GM18499 (cell line): ENCODE results near the gene RHBDD3.

ENCODE experiments used
- ATAC-seq: cut with Tn5 transposase; IDR thresholded peaks from one replicate; pipeline ENCODE4 v1.9.1; 2021; ENCODE audit warnings: moderate number of reproducible peaks; ENCODE audit not compliant: insufficient read depth, unreplicated experiment

The RHBDD3 gene

DNA sequence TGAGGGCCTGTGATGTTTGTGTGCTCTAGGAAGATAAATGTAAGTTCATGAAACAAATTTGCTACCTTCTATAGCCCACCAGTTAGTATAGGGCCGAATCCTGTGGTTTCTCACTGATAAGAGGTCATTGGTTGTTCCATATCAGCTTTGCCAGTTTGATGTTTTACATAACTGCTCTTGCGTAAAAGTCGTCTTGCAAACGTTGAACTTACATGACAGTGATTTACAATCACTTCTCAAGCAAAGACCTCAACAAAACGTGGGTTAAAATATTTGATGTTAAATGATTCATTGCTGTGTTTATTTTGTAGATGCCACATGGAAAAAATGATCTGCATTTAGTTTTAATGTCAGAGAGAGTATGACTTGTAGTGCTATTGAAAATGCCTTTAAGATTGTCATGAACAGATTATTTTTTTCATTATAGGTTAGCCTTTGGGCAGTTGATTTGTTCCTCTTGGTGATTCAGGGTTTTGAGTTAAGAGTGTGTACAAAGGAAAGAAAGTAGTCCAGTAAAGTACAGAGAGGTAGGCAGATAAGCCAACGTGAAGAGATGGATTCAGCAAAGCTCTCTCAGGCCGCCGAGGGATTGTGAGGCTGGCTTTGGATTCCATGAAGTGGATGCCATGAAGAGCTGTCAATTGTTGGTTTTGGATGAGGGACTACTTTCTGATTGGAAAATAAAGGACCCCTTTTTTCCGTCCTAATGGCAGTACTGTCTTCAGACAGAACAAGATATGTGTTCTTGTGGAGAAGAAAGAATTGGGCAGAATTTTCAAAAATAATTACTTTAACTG, 2.9 kb upstream of the RHBDD3 start:
- no peak for ATAC-seq

DNA sequence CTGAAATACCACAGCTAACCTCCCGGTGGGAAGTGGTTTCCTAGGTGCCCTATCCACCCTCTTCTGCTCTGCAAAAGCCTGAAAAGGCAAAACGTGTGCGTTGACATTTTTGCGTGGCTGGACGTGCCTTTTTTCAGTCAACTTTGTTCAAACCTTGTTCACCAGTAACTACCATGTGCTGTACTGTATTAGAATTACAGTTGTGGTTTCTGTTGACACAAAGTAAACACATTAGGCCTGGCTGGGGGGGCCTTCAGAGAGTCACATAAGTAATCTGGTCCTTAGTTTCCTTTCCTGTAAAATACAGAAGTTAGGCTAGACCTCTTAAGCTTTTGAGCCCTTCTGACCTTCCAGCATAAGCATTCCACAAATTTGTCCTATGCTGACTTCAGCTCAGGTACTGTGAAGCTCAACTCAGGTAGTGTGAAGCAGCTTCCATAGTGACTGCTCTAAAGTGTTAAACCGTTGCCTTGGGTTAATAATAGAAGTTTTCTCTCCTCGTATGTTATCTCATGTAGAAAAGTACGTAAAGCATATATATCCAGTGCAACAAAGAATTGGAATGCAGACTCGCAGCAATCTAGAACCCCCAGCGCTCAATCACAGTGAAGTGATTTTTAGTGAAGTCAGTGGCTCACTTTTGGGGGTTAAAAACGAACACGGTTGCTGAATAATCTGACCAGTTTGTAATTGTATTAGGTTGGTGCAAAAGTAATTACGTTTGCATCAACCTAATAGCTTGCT, 2.1 kb upstream of the RHBDD3 start:
- ATAC-seq: no peak

DNA sequence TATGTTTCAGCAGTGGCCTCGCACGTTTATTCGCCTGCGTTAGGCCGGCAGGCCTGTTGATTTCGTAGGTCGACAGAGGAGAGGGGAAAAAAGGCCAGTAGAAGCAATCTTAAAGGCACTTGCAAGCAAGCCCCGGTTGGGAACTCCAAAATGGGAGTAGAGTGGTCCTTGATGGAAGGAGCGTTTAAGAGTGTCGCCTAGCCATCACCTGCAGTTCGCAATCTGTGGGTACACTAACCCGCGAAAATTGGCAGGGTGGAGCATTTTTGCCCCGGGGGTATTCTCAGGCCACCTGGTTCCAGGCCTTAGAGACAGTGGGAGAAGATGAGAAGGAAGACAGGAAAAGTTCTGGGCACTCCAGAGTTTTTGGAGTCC, 1.4 kb upstream of the RHBDD3 start:
- no peak for ATAC-seq

DNA sequence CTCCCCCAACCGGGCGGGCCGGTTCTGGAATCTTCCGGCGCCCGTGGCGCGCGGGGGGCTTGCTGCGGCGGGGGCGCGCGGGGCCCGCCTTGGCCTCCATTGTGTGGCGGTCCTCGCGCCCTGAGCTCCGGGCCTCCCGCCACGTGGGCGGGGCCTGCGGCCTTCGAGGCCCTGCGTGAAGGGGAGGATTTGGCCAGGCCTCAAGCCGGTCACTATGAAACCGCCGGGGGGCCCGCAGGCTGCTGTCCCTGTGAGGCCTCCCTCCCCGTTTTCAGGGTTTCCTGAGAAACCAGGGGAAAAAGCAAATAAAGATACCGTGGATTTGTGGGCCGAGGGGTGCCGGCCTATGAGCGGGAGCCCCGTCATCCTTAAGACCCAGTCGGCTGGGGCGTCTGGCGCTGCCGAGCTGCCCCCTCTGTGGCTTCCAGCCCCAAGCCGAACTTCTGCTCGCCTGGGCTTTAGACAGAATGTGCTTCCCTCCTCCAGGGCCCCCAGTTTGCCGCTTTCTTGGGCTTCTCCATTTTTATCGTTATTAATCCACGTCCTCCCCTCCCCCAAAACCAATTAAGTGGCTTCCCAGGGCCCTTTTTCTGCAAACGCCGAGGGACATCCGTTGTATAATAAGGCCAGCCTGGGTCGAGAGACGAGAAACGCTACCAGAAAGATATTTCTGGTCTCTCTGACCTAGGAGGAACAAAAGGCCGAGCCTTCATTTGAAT, 889 bp upstream of the RHBDD3 start:
- no peak for ATAC-seq

DNA sequence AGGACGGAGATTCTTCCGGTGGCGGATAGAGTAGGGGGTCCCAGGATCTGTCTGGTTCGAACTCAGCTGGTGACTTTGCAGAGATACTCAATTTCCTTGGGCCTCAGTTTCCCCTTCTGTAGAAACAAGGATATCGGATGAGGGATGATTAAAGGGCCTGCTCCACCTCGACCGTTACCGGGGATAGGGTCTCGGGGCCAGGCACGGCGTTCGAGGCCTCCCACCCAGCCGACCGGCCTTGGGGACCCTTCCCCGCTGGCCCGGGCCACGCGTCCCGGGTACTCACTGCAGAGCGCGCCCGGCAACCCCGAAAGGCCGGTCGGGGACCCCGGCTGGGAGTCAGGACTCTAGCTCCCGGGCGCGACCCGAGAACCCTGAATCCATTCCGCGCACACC, 321 bp downstream of the RHBDD3 start:
- ATAC-seq: no peak

DNA sequence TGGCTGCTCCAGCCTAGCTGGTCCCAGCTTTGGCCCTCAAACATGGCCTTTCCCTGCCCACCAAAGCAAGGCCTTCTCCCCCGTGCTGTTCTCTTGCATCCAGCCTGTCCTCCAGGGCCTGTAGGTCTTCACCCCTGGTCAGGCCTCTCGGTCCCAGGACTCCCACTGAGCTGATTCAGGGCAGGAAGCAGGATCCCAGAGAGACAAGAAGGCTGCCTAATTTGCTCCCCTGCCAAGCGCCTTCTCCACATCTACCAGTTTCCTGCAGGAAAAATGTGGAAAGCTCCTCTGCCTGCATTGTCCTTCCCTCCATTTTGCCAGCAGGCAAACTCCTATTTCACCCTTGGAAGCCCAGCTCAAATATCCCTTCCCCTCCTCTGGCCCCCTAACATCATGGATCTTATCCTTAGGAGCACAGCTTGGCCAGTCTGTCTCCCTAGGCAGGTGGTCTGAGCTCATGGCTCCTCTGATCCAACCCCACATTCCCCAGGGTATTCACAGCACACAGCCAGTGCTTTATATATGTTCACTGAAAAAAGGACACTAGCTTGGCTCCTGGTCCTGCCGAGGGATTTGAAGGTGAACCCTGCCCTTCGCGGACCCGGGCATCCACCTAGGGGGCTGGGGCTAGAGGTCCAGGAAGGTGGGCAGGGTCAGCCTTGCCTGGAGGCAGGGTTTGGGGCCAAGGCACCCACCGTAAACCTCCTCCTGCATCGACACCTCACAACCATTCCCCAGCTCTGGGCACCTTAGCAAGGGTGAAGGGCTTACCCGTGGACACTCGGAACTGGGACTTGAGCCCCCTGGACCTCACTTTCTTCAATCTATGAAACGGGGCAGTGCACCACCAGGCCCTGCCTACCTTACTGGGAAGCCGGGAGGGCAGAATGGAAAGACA, 968 bp downstream of the RHBDD3 start:
- ATAC-seq: no peak

DNA sequence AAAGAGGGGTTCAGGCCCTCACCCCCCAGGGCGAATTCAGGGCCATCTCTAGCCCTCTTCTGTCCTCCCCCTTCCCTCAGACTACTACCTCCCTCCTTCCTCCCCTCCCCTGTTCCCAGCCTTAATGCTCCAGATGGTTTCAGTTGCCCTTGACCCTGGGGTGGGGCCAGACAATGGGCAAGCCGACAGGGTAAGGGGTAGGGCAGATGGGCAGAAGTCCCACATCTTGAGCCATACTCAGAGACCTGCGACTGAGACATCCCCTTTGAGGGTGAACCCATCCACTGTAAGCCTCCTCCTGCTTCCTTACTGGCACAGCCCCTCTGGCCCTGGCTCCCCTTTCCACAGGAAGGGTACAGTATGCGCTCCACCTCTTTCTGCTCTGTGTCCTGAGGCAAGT, 1.9 kb downstream of the RHBDD3 start:
- no peak for ATAC-seq

DNA sequence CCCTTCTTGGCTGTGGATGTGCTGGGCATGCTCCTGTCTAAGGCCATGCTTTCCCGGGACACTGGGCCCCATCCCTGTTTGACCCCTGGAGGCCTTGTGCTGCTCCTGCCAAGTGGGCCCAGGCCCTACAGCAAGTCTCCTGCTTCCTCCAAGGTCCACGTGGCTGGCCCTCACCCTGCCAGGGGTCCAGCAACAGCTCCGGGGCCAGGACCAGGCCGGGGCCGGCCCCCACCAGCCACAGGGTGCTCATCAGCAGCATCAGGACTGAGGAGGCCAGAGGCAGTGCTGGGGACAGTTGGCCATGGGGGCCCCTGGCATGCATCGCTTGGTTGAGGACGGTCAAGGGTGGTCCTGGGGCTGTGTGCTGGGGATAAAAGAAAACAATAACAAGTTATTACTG, 2.5 kb downstream of the RHBDD3 start:
- ATAC-seq: no peak

DNA sequence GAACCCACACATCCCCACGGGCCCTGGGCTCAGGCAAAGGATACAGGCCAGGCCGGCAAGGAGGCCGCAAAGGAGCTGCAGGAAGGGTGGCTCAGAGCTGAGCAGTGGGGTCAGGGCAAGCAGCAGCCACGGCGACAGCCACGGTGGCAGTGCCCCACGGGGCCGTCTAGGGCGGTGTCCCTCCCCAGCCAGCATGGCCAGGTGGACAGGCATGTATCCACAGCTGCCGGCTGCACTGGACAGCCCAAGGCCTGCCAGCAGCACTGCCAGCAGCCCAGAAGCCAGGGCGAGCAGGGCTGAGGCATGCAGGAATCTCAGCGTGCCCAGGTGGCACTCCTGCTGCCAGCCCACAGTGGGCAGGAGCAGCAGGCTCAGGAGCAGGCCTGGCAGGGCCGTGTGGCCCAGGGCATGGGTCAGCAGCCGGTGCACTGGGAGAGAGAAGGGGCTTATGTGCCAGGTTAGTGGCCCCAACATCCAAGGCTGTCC, 3.9 kb downstream of the RHBDD3 start:
- ATAC-seq: no peak

DNA sequence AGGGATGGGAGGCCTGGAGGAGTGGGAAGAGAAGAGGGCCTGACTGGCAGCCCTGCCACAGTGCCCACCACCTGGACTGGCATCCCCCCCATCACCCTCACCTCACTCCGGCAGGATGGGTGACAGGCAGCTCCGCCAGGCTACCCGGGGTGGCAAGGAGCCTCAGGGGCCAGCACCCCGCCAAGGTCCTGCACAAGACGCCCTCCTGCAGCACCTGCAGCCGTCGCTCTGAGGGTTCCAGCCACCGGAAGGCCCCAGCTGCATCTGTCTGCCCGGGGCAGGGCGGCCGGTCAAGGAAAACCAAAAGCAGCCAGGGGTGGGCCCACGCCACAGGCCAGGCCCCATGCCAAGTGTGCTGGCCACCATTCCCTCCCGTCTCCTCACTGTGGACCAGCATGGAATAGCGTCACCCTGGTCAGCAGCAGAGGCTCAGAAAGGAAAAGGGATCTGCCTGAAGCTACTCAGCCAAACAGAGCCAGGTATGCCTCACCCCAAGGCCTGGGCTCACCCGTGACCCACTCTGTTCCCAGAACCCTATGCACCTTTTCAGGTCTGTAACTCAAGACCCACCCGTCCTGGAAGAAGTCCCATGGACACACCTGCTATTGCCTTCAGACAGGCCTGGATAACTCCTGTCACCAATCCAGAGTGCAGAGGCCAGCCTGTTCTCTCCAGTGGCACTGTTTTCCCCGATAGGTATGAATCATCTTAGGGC, 7.0 kb downstream of the RHBDD3 start:
- ATAC-seq: no peak

DNA sequence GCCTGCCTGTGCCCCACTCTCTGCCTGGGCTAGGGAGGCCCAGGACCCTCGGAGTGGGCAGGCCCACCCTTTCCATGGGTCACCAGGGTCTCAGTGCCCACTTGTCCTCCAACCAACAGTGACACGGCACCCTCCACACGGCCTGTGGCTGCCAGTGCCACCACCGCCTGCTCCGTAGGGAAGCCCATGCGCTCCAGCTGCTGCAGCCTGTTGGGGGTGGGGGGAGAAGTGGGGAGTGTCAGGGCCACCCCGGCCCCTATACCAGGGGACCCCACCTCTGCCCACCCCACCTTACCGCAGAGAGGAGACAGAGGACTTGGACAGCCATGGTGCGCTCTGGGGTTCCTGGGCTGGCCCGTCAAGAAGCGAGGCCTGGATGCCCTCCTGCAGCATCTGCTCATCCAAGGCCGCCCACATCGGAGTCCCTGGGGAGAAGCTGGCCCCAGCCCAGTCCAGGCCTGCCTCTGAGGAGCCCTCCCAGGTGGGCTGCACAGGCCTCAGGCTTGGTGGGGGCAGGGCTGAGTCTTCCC, 7.7 kb downstream of the RHBDD3 start:
- no peak for ATAC-seq

DNA sequence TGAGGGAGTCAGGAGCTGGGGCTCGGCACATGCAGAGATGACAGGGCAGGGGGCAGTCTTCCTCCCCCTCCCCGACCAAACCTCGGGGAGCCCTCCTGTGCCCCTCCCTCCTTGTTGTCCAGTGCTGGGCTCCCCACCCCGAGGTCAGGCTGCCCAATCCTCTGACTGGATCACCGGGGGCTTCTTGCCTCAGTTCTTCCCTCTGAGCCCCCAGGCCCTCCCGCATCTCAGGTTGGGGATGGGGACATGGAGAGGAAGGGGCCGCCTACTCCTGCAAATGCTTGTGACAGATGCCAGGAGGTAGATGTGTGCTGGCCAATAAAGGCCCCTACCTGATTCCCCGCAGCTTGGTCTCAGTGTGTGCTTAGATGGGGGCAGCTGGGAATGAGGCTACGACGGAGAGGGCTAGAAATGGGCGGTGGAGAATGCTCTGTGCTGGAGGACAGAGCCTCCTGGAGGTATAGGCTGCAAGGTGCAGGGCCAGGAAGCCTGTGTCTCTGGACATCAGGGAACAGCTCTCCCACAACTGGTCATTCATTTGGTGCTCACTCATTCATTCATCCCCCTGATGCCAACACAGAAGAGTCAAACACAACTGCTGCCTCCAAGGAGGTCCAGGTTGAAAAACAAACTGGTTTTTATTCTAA, 8.4 kb downstream of the RHBDD3 start:
- no peak for ATAC-seq

DNA sequence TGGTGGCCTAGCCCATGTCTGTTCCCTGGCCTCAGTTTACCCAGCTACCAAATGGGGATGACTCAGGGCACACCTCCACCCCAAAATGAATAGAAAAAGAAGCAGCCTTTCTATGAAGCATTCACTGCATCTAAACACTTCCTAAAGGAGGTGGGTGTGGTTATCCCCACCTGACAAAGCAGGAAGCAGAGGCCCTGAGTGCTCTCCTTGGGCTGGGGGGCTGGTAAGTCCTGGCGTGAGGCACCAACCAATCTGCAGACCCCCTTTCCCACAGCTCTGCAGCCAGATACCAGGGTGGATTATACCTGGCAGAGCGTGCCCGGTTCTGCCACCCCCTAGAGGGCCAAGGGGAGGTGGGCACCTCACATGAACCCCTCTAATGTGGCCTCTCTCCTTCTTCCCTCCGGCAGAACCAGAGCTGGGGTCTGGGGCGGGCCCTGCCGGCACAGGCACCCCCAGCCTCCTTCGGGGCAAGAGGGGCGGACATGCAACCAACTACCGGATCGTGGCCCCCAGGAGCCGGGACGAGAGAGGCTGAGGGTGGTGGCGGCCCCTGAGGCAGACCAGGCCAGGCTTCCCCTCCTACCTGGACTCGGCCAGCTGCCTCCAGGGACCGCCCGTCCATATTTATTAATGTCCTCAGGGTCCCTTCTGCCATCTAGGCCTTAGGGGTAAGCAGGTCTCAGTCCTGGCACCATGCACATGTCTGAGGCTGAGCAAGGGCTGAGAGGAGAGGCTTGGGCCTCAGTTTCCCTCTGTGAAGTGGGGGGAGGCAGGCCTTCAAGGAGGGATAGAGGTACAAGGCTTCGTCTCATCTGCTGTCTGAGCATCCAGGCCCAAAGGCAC, 9.2 kb downstream of the RHBDD3 start:
- no peak for ATAC-seq

DNA sequence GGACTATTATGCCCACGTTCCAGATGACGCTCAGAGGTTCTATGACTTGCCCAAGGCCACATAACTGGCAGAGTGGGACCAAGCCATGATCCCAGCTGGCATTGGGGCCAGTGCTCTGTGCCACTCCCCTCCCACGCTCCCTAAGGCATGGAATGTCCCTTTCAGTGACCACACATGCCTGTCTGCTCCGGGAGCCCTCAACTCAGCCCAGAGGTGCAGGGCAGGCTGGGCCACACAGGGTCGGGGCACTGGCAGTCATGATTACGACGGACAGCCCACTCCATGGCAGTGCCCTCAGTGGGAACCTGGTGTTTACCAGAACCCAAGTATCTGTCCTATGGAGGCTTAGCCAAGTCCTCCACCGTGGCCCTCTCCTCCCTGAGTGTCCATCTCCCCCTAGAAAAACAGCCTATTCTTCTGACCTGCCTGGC, 10.0 kb downstream of the RHBDD3 start:
- no peak for ATAC-seq

DNA sequence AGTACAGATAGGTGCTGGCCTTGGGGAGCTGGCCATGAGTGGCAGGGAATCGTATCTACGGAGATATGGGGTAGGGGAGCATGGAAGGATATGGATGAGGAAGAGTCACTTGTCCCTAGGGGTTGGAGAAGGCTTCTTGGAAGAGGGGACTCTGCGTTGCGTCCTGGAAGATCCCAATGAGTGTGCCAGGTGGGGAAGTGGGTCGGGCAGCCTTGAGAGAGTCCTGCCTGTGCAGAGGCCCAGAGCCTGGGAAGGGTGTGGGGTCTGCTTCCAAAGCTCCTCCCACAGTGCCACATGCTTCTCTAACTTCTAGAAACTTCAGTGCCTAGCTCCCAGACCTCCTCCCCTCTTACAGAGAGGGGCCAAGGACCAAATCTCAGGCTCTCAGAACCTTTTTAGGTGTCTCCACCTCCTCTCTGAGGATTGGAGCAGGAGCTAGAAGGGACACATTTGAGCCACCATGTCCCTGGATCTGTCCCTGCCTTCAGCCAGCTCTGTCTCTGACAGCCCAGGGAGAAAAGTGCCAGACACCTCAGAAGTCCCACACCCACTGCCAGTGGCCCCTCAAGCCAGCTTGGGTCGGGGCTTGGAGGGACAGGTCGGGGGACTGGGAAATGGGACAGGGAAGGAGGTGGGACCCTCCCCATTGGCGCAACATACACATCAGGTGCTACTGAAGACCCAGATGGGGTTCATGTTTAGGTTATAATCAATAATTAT, 11.0 kb downstream of the RHBDD3 start:
- ATAC-seq: no peak

DNA sequence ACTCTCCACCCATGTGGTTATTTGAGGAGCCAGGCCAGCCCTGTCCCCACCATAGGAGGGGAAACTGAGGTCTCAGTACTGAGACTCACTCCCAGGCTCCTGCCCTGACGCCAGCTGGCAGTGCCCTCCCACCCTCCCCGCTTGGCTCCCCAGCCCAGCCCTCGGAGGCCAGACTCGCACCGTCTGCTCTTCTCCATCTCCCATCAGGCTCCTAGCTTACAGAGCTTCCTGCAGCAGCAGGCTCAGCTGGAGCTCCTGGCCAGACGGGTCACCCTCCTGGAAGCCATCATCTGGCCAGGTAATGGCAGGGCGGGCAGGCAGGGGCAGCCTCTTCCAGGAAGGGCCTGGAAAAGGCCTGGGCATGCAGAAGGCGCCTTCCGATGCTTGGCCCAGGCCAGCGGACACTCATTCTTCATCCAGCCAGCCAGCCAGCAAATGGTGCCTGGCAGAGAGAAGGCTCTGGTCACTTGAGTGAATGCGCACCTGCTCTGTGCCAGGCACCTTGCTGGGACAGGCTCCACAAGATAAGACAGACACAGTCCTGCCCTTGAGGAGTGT, 12.6 kb downstream of the RHBDD3 start:
- ATAC-seq: no peak

DNA sequence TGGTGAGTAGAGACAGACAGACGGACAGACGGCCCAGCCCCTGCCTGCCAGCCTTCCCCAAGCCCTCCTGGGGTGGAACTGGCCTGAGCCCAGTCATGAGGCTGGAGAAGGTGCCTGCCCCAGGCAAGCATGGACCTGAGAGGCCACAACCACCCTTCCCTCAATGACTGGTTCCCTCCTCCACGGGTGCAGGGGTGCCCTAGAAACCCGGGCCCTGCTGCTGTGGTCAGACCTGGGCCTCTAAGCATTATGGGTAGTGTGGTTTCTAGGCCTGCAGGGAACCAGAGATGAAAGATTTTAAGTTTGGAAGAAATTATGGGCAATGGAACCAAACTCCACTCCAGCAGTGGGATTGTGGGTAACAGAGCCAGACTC, 13.5 kb downstream of the RHBDD3 start:
- ATAC-seq: no peak
